ENCODE results near the gene LOX. TPM values are rescaled to one million over a fixed set of nuclear protein-coding genes. Genes with fewer than 3 reads are reported as not detected.
A peak's percentile ranks its signal among the peaks of the same experiment; 100 is the strongest.
"Not testable (repeated sequence)": the region's sequence is repeated elsewhere in the genome, so short reads cannot be mapped to it uniquely, and the experiment has no call there.

LOX gene
- total RNA-seq, 1 experiment from 2014 or later = 2.3 TPM

DNA sequence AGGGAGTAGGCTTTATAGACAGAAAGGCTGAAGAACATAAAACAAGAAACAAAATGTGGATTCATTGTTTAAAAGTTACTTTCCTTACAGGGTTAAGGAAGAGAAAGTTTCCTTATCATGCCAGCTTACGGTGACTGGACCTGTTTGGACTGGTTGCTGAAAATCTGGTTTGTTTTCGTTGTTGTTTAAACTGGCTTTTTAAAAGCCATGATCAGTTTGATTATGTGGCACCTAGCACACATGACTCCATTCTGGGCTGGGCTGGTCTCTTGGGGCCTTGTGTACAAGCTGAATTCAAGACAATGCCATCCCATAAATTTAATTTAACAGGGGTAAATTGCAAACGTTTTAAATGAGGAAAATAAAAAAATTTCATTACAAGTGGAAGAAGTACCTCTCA lies 32.9 kb upstream of the LOX start:
- Histone ChIP-seq H3K27ac (no peak overlapping the region), H3K36me3 (no peaks in the 10 kb centered on the region), H3K4me1 (no peaks in the 10 kb centered on the region), H3K9me3 (replicated peaks) (no peaks in the 10 kb centered on the region), H3K27me3 (no peaks in the 10 kb centered on the region), H3K4me3 (no peak overlapping the region)
- DNase-seq = no peak

- no peak for DNase-seq
- no peaks in the 10 kb centered on the region for H3K36me3 ChIP-seq
- no peaks in the 10 kb centered on the region for H3K4me1 ChIP-seq
- no peaks in the 10 kb centered on the region for H3K27me3 ChIP-seq
- no peaks in the 10 kb centered on the region for H3K9me3 ChIP-seq (replicated peaks)
- no peak overlapping the region for H3K4me3 ChIP-seq
- no peak overlapping the region for H3K27ac ChIP-seq
Observed at GRCh38 chr5:122107016-122107415, 29.0 kb upstream of the LOX start.

GRCh38 chr5:122105909-122106308 lies 27.9 kb upstream of the LOX start:
- Histone ChIP-seq H3K9me3 (replicated peaks) (no peaks in the 10 kb centered on the region), H3K4me1 (no peaks in the 10 kb centered on the region), H3K27me3 (no peaks in the 10 kb centered on the region), H3K36me3 (no peaks in the 10 kb centered on the region), H3K27ac (no peak overlapping the region), H3K4me3 (no peak overlapping the region)
- DNase-seq = no peak

GRCh38 chr5:122102825-122103224 lies 24.8 kb upstream of the LOX start:
- no peaks in the 10 kb centered on the region for H3K36me3 ChIP-seq
- no peak overlapping the region for H3K27ac ChIP-seq
- H3K27me3 ChIP-seq = no peaks in the 10 kb centered on the region
- no peaks in the 10 kb centered on the region for H3K9me3 ChIP-seq (replicated peaks)
- no peak for DNase-seq
- H3K4me1 ChIP-seq = no peaks in the 10 kb centered on the region
- H3K4me3 ChIP-seq = no peak overlapping the region

- Histone ChIP-seq H3K27me3 (no peaks in the 10 kb centered on the region), H3K9me3 (replicated peaks) (no peaks in the 10 kb centered on the region), H3K27ac (no peak overlapping the region), H3K4me3 (no peak overlapping the region), H3K4me1 (no peaks in the 10 kb centered on the region), H3K36me3 (no peaks in the 10 kb centered on the region)
- peak in 1 of 2 experiments; percentile 47 for DNase-seq
Observed at GRCh38 chr5:122101636-122102285, 23.7 kb upstream of the LOX start.

GRCh38 chr5:122099060-122099790 lies 21.2 kb upstream of the LOX start:
- H3K9me3 ChIP-seq (replicated peaks) = no peaks in the 10 kb centered on the region
- H3K27me3 ChIP-seq = no peaks in the 10 kb centered on the region
- no peaks in the 10 kb centered on the region for H3K36me3 ChIP-seq
- no peak for DNase-seq
- no peak overlapping the region for H3K27ac ChIP-seq
- no peaks in the 10 kb centered on the region for H3K4me1 ChIP-seq
- no peak overlapping the region for H3K4me3 ChIP-seq

DNA sequence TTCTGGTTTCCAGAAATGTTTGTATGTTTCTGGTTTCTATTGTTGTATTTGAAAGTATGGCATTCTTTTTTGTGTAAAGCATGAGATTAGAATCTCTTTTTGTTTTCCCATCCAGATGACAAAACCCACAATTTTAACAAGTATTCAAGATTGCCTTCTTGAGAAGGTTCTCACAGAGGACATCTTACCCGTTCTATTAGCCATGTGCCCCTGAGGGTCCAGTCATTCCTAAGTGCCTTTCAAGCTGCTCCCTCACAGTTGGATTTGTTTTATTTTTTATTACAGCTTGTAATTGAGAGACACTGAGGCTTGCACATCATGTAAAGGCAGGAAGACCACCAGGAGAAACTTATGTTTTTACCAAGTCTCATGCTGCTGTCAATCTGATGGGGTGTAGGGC lies 19.3 kb upstream of the LOX start:
- Histone ChIP-seq H3K27ac (no peak overlapping the region), H3K9me3 (replicated peaks) (no peaks in the 10 kb centered on the region), H3K36me3 (no peaks in the 10 kb centered on the region), H3K27me3 (no peaks in the 10 kb centered on the region), H3K4me3 (no peak overlapping the region), H3K4me1 (no peaks in the 10 kb centered on the region)
- no peak for DNase-seq

DNA sequence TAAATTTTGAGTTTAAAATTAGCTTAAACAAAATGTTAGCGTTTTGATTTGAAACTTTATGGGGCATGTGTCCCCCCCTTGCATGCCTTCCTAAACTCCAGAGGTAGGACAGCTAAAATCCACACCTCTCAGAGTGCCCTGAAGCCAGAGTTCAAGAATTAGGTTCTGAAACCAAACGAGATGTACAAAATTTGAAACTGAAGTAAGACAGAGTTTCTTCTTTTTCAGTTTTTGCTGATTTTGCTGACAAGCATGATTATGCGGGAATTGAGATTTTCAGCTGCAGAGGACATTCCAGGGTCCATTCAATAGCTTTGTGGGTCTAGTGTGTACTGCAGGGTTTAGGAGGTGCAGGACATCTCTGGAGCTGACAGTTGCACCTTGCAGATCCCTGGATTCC lies 17.1 kb upstream of the LOX start:
- Histone ChIP-seq H3K27ac (no peak overlapping the region), H3K4me3 (no peak overlapping the region), H3K9me3 (replicated peaks) (no peaks in the 10 kb centered on the region), H3K4me1 (peaks cover 3% of the 10 kb centered on the region), H3K27me3 (no peaks in the 10 kb centered on the region), H3K36me3 (no peaks in the 10 kb centered on the region)
- DNase-seq = no peak

DNA sequence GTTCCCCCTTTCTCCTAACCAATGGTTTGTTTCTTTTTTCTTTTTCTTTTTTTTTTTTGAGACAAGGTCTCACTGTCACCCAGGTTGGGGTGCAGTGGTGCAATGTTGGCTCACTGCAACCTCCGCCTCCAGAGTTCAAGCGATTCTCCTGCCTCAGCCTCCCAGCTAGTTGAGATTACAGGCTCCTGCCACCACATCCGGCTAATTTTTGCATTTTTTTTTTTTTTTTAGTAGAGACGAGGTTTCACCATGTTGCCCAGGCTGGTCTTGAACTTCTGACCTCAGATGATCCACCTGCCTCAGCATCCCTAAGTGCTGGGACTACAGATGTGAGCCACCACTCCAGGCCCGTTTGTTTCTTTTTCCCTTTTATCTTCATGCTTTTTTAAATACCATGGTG lies 16.2 kb upstream of the LOX start:
- not testable (repeated sequence) for H3K27ac ChIP-seq; H3K4me1 ChIP-seq; H3K9me3 ChIP-seq (replicated peaks); H3K27me3 ChIP-seq; H3K36me3 ChIP-seq; H3K4me3 ChIP-seq; DNase-seq

- H3K9me3 ChIP-seq (replicated peaks) = no peaks in the 10 kb centered on the region
- H3K27me3 ChIP-seq = no peaks in the 10 kb centered on the region
- no peak overlapping the region for H3K27ac ChIP-seq
- peaks cover 11% of the 10 kb centered on the region for H3K4me1 ChIP-seq
- no peak overlapping the region for H3K4me3 ChIP-seq
- no peak for DNase-seq
- H3K36me3 ChIP-seq = no peaks in the 10 kb centered on the region
Observed at GRCh38 chr5:122093415-122094180, 15.5 kb upstream of the LOX start.

GRCh38 chr5:122091936-122092600 lies 14.0 kb upstream of the LOX start:
- H3K27ac ChIP-seq = no peak overlapping the region
- DNase-seq = peak in 1 of 2 experiments; percentile 58

GRCh38 chr5:122089096-122090013 lies 11.3 kb upstream of the LOX start:
- peak overlapping the region; percentile 19; the same call in 1 of the 2 replicates for H3K27ac ChIP-seq

More at GRCh38 chr5:122091936-122092600, 14.0 kb upstream of the LOX start:
- peaks cover 11% of the 10 kb centered on the region for H3K4me1 ChIP-seq
- H3K27me3 ChIP-seq = no peaks in the 10 kb centered on the region
- no peaks in the 10 kb centered on the region for H3K9me3 ChIP-seq (replicated peaks)
- H3K36me3 ChIP-seq = no peaks in the 10 kb centered on the region
- H3K4me3 ChIP-seq = no peak overlapping the region

GRCh38 chr5:122085041-122085440 lies 7.0 kb upstream of the LOX start:
- no peaks in the 10 kb centered on the region for H3K9me3 ChIP-seq (replicated peaks)
- H3K27me3 ChIP-seq = no peaks in the 10 kb centered on the region
- peaks cover 7% of the 10 kb centered on the region for H3K4me1 ChIP-seq
- H3K27ac ChIP-seq = no peak overlapping the region
- DNase-seq = no peak
- no peak overlapping the region for H3K4me3 ChIP-seq
- no peaks in the 10 kb centered on the region for H3K36me3 ChIP-seq

More at GRCh38 chr5:122089096-122090013, 11.3 kb upstream of the LOX start:
- Histone ChIP-seq H3K4me3 (no peak overlapping the region), H3K27me3 (no peaks in the 10 kb centered on the region), H3K4me1 (peaks cover 11% of the 10 kb centered on the region), H3K36me3 (no peaks in the 10 kb centered on the region), H3K9me3 (replicated peaks) (no peaks in the 10 kb centered on the region)
- DNase-seq = no peak

- Histone ChIP-seq H3K27ac (no peak overlapping the region), H3K27me3 (no peaks in the 10 kb centered on the region), H3K4me1 (no peaks in the 10 kb centered on the region), H3K4me3 (no peak overlapping the region), H3K36me3 (no peaks in the 10 kb centered on the region), H3K9me3 (replicated peaks) (no peaks in the 10 kb centered on the region)
- no peak for DNase-seq
Observed at GRCh38 chr5:122083535-122083934, 5.5 kb upstream of the LOX start.

Measured in SJCRH30 (cell line).